Medulla oblongata (tissue), 1 donor: ENCODE data around the gene CLEC4M.
"Not testable (repeated sequence)": the region's sequence is repeated elsewhere in the genome, so short reads cannot be mapped to it uniquely, and the experiment has no call there.

ENCODE experiments used
- DNase-seq: peaks from one replicate; pipeline ENCODE4 v3.0.0-alpha.2; 2015; ENCODE audit errors: extremely low spot score

The CLEC4M gene

GRCh38 chr19:7808108-7808507, 45.1 kb downstream of the CLEC4M start:
- DNase-seq = no peak

DNA sequence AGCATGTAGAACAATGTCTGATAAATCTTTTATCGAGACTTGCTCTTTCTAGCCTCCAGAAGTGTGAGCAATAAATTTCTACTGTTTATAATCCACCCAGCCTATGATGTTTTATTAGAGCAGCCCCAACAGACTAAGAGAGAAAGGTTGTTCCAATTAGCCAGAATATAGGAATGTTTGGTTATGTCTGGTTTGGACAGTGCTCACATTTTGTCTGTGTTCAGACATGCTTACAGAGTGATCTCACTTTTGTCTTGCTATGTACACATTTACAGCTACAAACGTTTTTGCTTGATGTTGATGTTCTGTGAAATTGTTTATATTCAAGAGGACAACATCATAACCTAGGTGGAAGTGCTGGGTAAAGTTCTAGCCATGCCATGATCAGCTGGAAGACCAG, 48.9 kb downstream of the CLEC4M start:
- no peak for DNase-seq

DNA sequence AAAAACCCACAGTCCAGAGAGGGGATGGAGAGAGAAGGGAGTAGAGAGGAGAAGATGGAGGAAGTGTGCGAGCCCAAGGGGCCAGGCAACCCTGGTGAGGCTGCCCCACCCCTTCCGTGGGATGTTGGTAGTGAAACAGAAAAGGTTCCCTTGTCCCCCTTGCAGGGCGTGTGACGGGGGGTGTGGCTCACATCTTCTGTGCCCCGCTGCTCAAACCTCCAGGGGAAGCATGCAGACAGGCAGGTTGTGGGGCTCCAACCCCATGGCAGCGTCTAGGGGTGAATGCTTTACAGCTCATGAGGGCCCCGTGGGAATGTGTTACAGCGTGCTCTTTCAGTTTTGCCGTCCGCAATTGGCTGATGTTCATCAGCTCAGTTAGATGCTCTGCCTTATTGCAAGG, 52.3 kb downstream of the CLEC4M start:
- DNase-seq = no peak

DNA sequence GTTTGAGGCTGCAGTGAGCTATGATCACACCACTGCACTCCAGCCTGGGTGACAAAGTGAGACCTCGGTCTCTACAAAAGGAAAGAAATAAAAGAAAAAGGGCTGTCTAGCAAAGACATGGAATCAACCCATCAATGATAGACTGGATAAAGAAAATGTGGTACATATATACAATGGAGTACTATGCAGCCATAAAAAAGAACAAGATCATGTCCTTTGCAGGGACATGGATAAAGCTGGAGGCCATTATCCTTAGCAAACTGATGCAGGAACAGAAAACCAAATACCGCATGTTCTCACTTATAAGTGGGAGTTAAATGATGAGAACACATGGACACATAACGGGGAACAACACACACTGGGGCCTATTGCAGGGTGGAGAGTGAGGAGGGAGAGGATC, 53.0 kb downstream of the CLEC4M start:
- not testable (repeated sequence) for DNase-seq

DNA sequence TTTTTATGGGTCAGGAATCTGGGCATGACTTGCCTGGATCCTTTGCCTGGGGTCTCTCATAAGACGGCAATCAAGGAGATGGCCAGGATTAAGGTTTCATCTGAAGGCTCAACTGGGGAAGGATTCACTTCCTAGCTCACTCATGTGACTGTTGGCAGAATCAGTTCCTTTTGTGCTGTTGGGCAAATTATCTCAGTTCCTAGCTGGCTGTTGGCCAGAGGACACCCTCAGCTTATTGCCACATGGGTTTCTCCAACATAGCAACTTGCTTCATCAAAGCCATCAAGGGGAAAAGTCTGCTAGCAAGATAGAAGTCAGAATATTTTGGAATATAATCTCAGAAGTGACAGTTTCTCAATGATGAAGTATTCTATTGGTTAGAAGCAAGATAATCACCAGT, 54.8 kb downstream of the CLEC4M start:
- DNase-seq = no peak

- DNase-seq = no peak
These were observed 55.8 kb downstream of the CLEC4M start for GRCh38 chr19:7818806-7819205.
